OCI-LY1 (cell line): ENCODE data around the gene AADAT.

ENCODE experiments used
- H2AFZ ChIP-seq: fragments of 200-600 bp; sonication (generic), shearing (Covaris generic); 2 replicates; pipeline ENCODE4 v1.6.0; 2014; ENCODE audit warnings: antibody characterized with exemption, mild to moderate bottlenecking, low read length
- H3F3A ChIP-seq: fragments of 200-600 bp; sonication (generic), shearing (Covaris generic); 2 replicates; pipeline ENCODE4 v1.6.0; 2014; ENCODE audit warnings: mild to moderate bottlenecking, antibody characterized with exemption, low read length, moderate library complexity; ENCODE audit not compliant: insufficient read depth
- H3K27ac ChIP-seq: fragments of 200-600 bp; sonication (generic); 2 replicates; pipeline ENCODE4 v1.5.1; 2014; ENCODE audit warnings: low read length, mixed run types, mild to moderate bottlenecking, low read depth; ENCODE audit not compliant: poor library complexity, severe bottlenecking
- H3K27me3 ChIP-seq: fragments of 200-600 bp; sonication (generic); 2 replicates; pipeline ENCODE4 v1.6.0; 2014; ENCODE audit warnings: antibody characterized with exemption, mild to moderate bottlenecking, low read length, moderate library complexity; ENCODE audit not compliant: insufficient read depth
- H3K36me3 ChIP-seq: fragments of 200-600 bp; sonication (generic); 2 replicates; pipeline ENCODE4 v1.6.1; 2014; ENCODE audit warnings: mild to moderate bottlenecking, antibody characterized with exemption, low read length, moderate library complexity, mixed read lengths; ENCODE audit not compliant: insufficient read depth
- H3K4me1 ChIP-seq: fragments of 200-600 bp; sonication (generic); 2 replicates; pipeline ENCODE4 v1.5.1; 2014; ENCODE audit warnings: mild to moderate bottlenecking, low read length, moderate library complexity; ENCODE audit not compliant: insufficient read depth, severe bottlenecking
- H3K4me2 ChIP-seq: fragments of 200-600 bp; sonication (generic), shearing (Covaris generic); 2 replicates; pipeline ENCODE4 v1.6.1; 2014; ENCODE audit warnings: low read length
- H3K4me3 ChIP-seq: fragments of 200-600 bp; sonication (generic); 2 replicates; pipeline ENCODE4 v1.5.1; 2014; ENCODE audit warnings: low read length, low read depth, mild to moderate bottlenecking, mixed read lengths; ENCODE audit not compliant: poor library complexity, severe bottlenecking
- H3K79me2 ChIP-seq: fragments of 200-600 bp; shearing (Covaris generic); 2 replicates; pipeline ENCODE4 v1.6.1; 2016; ENCODE audit warnings: mixed run types, low read length, mixed read lengths; ENCODE audit not compliant: insufficient read depth
- H3K9ac ChIP-seq: fragments of 200-600 bp; sonication (generic), shearing (Covaris generic); 2 replicates; pipeline ENCODE4 v1.6.1; 2014; ENCODE audit warnings: mild to moderate bottlenecking, low read length, mixed read lengths
- H3K9me2 ChIP-seq: fragments of 200-600 bp; sonication (generic), shearing (Covaris generic); 2 replicates; pipeline ENCODE4 v1.6.1; 2014; ENCODE audit warnings: low read depth, mild to moderate bottlenecking, low read length, mixed read lengths
- H3K9me3 ChIP-seq: fragments of 200-600 bp; shearing (Covaris generic); 2 replicates; pipeline ENCODE4 v1.6.1; 2014; ENCODE audit warnings: low read length, mixed read lengths
- H4K20me1 ChIP-seq: fragments of 200-600 bp; sonication (generic), shearing (Covaris generic); 2 replicates; pipeline ENCODE4 v1.6.0; 2016; ENCODE audit warnings: mild to moderate bottlenecking, low read length; ENCODE audit not compliant: insufficient read depth
- CTCF ChIP-seq: fragments of 200-600 bp; sonication (generic), shearing (Covaris generic); IDR thresholded peaks from 2 replicates; pipeline ENCODE4 v1.5.1; 2017; ENCODE audit warnings: mild to moderate bottlenecking, antibody characterized with exemption, low read length, moderate library complexity, mixed read lengths
- EZH2 ChIP-seq: fragments of 200-600 bp; sonication (generic), shearing (Covaris generic); IDR thresholded peaks from 2 replicates; pipeline ENCODE4 v1.8.0; 2017; ENCODE audit warnings: borderline replicate concordance, mixed run types, mild to moderate bottlenecking, antibody characterized with exemption, low read length, moderate library complexity, mixed read lengths

AADAT gene

GRCh38 chr4:170068438-170069128 lies 21.2 kb downstream of the AADAT start:
- H3K27ac ChIP-seq, result no peak overlapping the region
- no peaks in the 10 kb centered on the region for H3K79me2 ChIP-seq
- no peaks in the 10 kb centered on the region for H3K9me3 ChIP-seq
- no peak overlapping the region for H3K4me3 ChIP-seq
- H3K9me2 ChIP-seq, result no peaks in the 10 kb centered on the region
- no peak overlapping the region for H3K9ac ChIP-seq
- H4K20me1 ChIP-seq, result no peaks in the 10 kb centered on the region
- no peak for TF ChIP-seq EZH2
- no peaks in the 10 kb centered on the region for H3K4me1 ChIP-seq
- no peaks in the 10 kb centered on the region for H3F3A ChIP-seq
- H3K4me2 ChIP-seq, result no peak overlapping the region
- H3K27me3 ChIP-seq, result no peaks in the 10 kb centered on the region
- H3K36me3 ChIP-seq, result no peaks in the 10 kb centered on the region
- no peak overlapping the region for H2AFZ ChIP-seq

- no peaks in the 10 kb centered on the region for H3K9me3 ChIP-seq
- H3K4me1 ChIP-seq, result no peaks in the 10 kb centered on the region
- no peaks in the 10 kb centered on the region for H3K27me3 ChIP-seq
- no peaks in the 10 kb centered on the region for H3K79me2 ChIP-seq
- H4K20me1 ChIP-seq, result no peaks in the 10 kb centered on the region
- H3K4me2 ChIP-seq, result no peak overlapping the region
- no peak overlapping the region for H3K4me3 ChIP-seq
- no peak overlapping the region for H2AFZ ChIP-seq
- no peaks in the 10 kb centered on the region for H3F3A ChIP-seq
- H3K9ac ChIP-seq, result no peak overlapping the region
- no peak overlapping the region for H3K27ac ChIP-seq
- TF ChIP-seq CTCF (no peak), EZH2 (no peak)
- H3K36me3 ChIP-seq, result no peaks in the 10 kb centered on the region
- no peaks in the 10 kb centered on the region for H3K9me2 ChIP-seq
Measured at GRCh38 chr4:170059421-170059820, 30.3 kb downstream of the AADAT start.

- Histone ChIP-seq H3K36me3 (no peaks in the 10 kb centered on the region), H4K20me1 (no peaks in the 10 kb centered on the region), H3K4me2 (no peak overlapping the region), H2AFZ (no peak overlapping the region), H3F3A (no peaks in the 10 kb centered on the region), H3K9me2 (no peaks in the 10 kb centered on the region), H3K27ac (no peak overlapping the region), H3K4me1 (no peaks in the 10 kb centered on the region), H3K9ac (no peak overlapping the region), H3K27me3 (no peaks in the 10 kb centered on the region), H3K79me2 (no peaks in the 10 kb centered on the region), H3K4me3 (no peak overlapping the region), H3K9me3 (no peaks in the 10 kb centered on the region)
- TF ChIP-seq CTCF (no peak), EZH2 (no peak)
Measured at GRCh38 chr4:170058826-170059225, 30.9 kb downstream of the AADAT start.

GRCh38 chr4:170057866-170058265 lies 31.9 kb downstream of the AADAT start:
- H3K27me3 ChIP-seq, result no peaks in the 10 kb centered on the region
- TF ChIP-seq EZH2 (no peak), CTCF (no peak)
- H3K9me2 ChIP-seq, result no peaks in the 10 kb centered on the region
- no peaks in the 10 kb centered on the region for H3F3A ChIP-seq
- H3K4me1 ChIP-seq, result no peaks in the 10 kb centered on the region
- H3K9me3 ChIP-seq, result no peaks in the 10 kb centered on the region
- H3K36me3 ChIP-seq, result no peaks in the 10 kb centered on the region
- H3K79me2 ChIP-seq, result no peaks in the 10 kb centered on the region
- H3K4me2 ChIP-seq, result no peak overlapping the region
- no peak overlapping the region for H3K27ac ChIP-seq
- H2AFZ ChIP-seq, result no peak overlapping the region
- H4K20me1 ChIP-seq, result no peaks in the 10 kb centered on the region
- no peak overlapping the region for H3K4me3 ChIP-seq
- H3K9ac ChIP-seq, result no peak overlapping the region
